HepG2 (cell line): ENCODE results near the gene MGST2. TPM values are rescaled to one million over a fixed set of nuclear protein-coding genes. Genes with fewer than 3 reads are reported as not detected.

Experiments used
- ARID5B ChIP-seq: IDR thresholded peaks from 2 replicates; pipeline ENCODE4 v1.4.0; 2020; ENCODE audit warnings: mild to moderate bottlenecking, missing genetic modification reagents
- BCLAF1 ChIP-seq: fragments of 450-650 bp; IDR thresholded peaks from 2 replicates; pipeline ENCODE4 v1.6.1; 2017; ENCODE audit warnings: mild to moderate bottlenecking
- HOXA5 ChIP-seq: sonication (generic); formaldehyde crosslinking; IDR thresholded peaks from 2 replicates; pipeline ENCODE4 v1.4.0; 2020; ENCODE audit warnings: missing genetic modification reagents
- MAX ChIP-seq: IDR thresholded peaks from 2 replicates; pipeline ENCODE4 v1.6.1; 2012; ENCODE audit warnings: inconsistent platforms
- ZBTB38 ChIP-seq: sonication (generic); formaldehyde crosslinking; IDR thresholded peaks from 2 replicates; pipeline ENCODE4 v1.5.1; 2020; ENCODE audit warnings: mild to moderate bottlenecking, missing genetic modification reagents
- ZNF20 ChIP-seq: sonication (generic); formaldehyde crosslinking; IDR thresholded peaks from 2 replicates; pipeline ENCODE4 v1.4.0; 2020; ENCODE audit warnings: mild to moderate bottlenecking, moderate library complexity, missing genetic modification reagents
- ZNF646 ChIP-seq: sonication (generic); formaldehyde crosslinking; IDR thresholded peaks from 2 replicates; pipeline ENCODE4 v1.9.0; 2021; ENCODE audit warnings: mild to moderate bottlenecking, missing genetic modification reagents
- ZNF770 ChIP-seq: sonication (generic); formaldehyde crosslinking; IDR thresholded peaks from 2 replicates; pipeline ENCODE4 v1.5.0; 2020; ENCODE audit warnings: mild to moderate bottlenecking, missing genetic modification reagents
- polyA plus RNA-seq, 8 experiments: library from polyadenylated mRNA; depleted of rRNA in 3 of 8; stranded (reverse) in 7 of 8; unstranded in 1 of 8; fragments of >200 nt; fragmentation: Illumina TruSeq in 4 of 8; extraction: Trizol in 4 of 8; gene quantifications; 2 replicates each; pipeline versions ENCODE4 v1.2.1 to v1.2.3, GENCODE V29; 2011 to 2016; ENCODE audit warnings: low read depth in 4 of 8, missing spikeins in 1 of 8, mixed read lengths in 1 of 8; ENCODE audit not compliant: insufficient read depth in 1 of 8
- total RNA-seq, 5 experiments: library from RNA; depleted of rRNA; stranded (reverse); fragments of >200 nt; fragmentation: Illumina TruSeq; extraction: Trizol; gene quantifications; 2 replicates each; pipeline ENCODE4 v1.2.3, GENCODE V29; 2016; ENCODE audit warnings: low read depth in 1 of 5

MGST2 gene
- total and polyA plus RNA-seq, 2 of the 13 experiments (the other 11 are each of a cell fraction or from before 2014, with no cell fraction given) = 205 to 416 TPM

- TF ChIP-seq ZNF646 (CRISPR knock-in tag) (peak; percentile 82), ZBTB38 (0 out of 2 replicates have a peak, but pooled peaks have one; percentile 13), ARID5B (CRISPR knock-in tag) (no peak), BCLAF1 (no peak), HOXA5 (CRISPR knock-in tag) (peak; percentile 26; the same call in 1 of the 2 replicates), ZNF770 (peak; percentile 74), ZNF20 (no peak), MAX (no peak)
These were observed 5.7 kb upstream of the MGST2 start (continued) for GRCh38 chr4:139659735-139660424.
